GM12878 (cell line): Measurements from ENCODE around the gene THAP7.

Experiments
- ATF2 ChIP-seq: IDR thresholded peaks from 2 replicates; pipeline ENCODE4 v1.6.1; 2012; ENCODE audit warnings: low read length, inconsistent platforms
- CBFB ChIP-seq: IDR thresholded peaks from 2 replicates; pipeline ENCODE4 v1.6.1; 2016; ENCODE audit warnings: antibody characterized with exemption, low read depth
- CHD2 ChIP-seq: IDR thresholded peaks from 2 replicates; pipeline ENCODE4 v1.6.1; 2011; ENCODE audit warnings: low read depth, low read length, improper control_type of control experiment, borderline replicate concordance
- CTCF ChIP-seq, 3 experiments: IDR thresholded peaks in 2 of 3; conservative IDR thresholded peaks in 1 of 3; 2 replicates each; pipeline ENCODE4 v1.5.1; 2011; ENCODE audit warnings: low read depth in 3 of 3, low read length in 3 of 3, mild to moderate bottlenecking in 3 of 3, control low read depth in 2 of 3, moderate library complexity in 2 of 3, inconsistent platforms in 1 of 3, mixed read lengths in 1 of 3; ENCODE audit not compliant: control insufficient read depth in 2 of 3, insufficient read depth in 1 of 3; ENCODE audit errors: extremely low read depth in 1 of 3
- STAT3 ChIP-seq: IDR thresholded peaks from 2 replicates; pipeline ENCODE4 v1.6.1; 2011; ENCODE audit warnings: low read depth, low read length, improper control_type of control experiment
- TF ChIP-seq, protein P1 (sequence below): fragments of 450-650 bp; IDR thresholded peaks from 2 replicates; pipeline ENCODE4 v1.6.1; 2017; ENCODE audit warnings: mild to moderate bottlenecking

DNA sequence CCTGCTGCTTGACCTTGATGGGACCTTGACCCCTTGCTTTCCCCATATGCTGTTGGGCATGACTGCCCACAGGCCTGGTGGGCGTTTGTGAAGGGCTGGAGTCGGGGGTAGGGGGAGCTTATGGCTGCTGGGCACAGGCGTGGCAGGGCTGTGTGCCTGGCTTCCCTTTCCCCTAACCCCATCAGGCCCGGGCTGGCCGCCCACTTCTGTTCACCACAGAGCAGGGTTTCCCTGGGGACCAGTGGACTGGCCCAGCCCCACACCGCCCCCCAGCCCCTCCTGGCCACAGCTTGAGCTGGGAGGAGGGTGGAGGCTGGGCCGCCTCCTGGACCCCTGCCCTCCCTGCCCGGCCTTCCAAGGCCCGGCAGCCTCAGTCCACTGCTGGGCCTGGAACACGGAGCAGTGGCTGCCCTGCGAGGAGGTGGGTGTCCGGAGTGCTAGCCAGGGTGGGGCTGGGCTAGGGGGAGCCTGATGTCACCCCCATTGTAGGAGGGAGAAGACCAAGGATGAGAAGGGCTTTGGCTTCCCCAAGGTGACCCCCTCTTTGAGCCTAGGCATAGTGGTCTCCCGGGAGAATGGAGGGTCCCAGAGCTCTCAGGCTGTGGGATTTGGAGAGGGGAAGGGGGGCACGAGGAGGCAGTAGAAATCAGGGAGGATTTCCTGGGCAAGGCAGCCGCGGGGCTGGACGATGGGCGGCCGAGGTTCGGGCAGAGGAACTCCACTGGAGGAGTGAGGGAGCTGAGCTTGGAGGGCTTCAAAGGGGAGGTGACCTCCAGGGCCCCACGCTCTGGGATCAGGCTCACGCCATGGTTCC is 34.8 kb downstream of the THAP7 start, which contains the start of gene AIFM3:
- no peak for TF ChIP-seq STAT3
- TF ChIP-seq CTCF (IDR thresholded peaks at IDR 0.05 in 2 of 3, conservative IDR thresholded peaks at IDR 0.05 in 1 of 3; ENCODE audit: control insufficient read depth in 2 of 3, extremely low read depth in 1 of 3, insufficient read depth in 1 of 3, low read depth in 3 of 3, low read length in 3 of 3), result no peak
- TF ChIP-seq, protein P1, sequence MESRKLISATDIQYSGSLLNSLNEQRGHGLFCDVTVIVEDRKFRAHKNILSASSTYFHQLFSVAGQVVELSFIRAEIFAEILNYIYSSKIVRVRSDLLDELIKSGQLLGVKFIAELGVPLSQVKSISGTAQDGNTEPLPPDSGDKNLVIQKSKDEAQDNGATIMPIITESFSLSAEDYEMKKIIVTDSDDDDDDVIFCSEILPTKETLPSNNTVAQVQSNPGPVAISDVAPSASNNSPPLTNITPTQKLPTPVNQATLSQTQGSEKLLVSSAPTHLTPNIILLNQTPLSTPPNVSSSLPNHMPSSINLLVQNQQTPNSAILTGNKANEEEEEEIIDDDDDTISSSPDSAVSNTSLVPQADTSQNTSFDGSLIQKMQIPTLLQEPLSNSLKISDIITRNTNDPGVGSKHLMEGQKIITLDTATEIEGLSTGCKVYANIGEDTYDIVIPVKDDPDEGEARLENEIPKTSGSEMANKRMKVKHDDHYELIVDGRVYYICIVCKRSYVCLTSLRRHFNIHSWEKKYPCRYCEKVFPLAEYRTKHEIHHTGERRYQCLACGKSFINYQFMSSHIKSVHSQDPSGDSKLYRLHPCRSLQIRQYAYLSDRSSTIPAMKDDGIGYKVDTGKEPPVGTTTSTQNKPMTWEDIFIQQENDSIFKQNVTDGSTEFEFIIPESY, result no peak
- TF ChIP-seq ATF2, result no peak
- TF ChIP-seq CBFB, result no peak
- TF ChIP-seq CHD2, result no peak
